UCSD-AML1 (cell line): ENCODE measurements around the gene DERL3.
"Not testable (repeated sequence)": the region's sequence is repeated elsewhere in the genome, so short reads cannot be mapped to it uniquely, and the experiment has no call there.

ENCODE experiments used
- DNase-seq: peaks from one replicate; lab custom pipeline; 2025; ENCODE audit not compliant: unreplicated experiment; lab: John Stamatoyannopoulos, UW

The DERL3 gene

DNA sequence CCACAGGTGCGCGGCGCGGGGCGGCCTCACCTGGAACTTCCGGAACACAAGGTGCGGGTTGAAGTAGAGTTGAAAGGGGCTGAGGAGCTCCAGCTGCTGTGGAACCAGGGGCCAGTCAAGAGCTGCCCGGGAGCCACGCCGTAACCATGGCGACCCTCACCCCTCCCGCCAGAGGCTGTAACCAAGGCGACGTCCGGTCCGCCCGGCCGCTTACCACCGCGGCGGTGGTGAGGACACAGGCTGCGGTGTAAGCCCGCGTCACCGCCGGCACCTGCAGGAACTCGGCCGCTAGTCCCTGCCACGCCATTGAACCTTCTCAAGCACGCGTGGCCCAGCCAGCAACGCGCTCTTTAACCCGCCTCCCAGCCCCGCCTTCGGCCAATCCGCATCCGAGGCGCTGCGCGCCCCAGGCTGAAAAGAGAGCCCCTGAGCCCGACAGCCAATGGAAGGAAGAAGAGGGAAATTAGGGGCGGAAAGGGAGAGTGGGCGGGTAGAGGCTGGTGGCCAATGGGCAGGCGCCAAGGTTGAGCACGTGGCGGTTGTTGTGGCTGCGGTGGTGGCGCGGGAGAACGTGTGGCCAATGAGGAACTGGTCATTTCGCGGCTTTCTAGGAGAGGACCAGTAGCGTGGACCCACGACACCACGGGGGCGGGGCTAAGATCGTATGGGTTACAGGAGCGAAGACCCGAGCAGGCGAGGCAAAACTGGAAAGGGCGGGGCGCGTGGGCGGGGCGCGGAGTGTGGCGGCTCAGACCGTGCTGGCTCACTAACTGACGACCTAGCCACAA, at the start of gene DERL3:
Gene DERL3 (minus strand): TSS at position 326 of the 788 bp plus-strand sequence. CDS start 19 bp downstream, at position 307.
- peak; percentile 100 for DNase-seq

DNA sequence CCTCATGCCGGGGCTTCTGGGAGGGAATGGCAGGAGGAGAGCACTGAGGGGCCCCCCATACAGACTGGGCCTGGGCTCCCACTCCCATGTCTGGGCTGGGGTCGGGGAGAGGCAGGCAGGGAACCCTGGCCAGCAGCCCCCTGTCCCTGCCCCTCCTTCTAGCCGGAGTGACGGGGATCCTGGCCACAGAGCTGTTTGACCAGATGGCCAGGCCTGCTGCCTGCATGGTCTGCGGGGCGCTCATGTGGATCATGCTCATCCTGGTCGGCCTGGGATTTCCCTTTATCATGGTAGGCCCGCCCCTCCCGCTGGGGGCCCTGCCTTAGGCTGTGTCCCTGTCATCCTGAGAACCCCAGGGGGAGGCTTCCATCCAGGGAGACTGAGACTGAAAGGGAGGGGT, 45.3 kb upstream of the DERL3 start:
- DNase-seq = no peak

DNA sequence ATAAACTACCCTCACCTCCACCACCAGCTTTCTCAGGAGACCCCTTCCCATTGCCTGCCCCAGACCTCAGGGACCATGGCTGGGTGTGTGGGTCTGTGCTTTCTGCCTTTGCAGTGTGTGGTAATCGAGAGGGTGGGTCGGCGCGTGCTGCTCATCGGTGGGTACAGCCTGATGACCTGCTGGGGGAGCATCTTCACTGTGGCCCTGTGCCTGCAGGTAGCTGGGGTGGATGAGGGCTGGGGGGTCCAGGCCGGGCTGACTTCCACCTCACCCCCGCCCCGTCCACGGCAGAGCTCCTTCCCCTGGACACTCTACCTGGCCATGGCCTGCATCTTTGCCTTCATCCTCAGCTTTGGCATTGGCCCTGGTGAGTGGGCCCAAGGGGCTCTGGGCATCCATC, 44.9 kb upstream of the DERL3 start:
- DNase-seq = no peak

DNA sequence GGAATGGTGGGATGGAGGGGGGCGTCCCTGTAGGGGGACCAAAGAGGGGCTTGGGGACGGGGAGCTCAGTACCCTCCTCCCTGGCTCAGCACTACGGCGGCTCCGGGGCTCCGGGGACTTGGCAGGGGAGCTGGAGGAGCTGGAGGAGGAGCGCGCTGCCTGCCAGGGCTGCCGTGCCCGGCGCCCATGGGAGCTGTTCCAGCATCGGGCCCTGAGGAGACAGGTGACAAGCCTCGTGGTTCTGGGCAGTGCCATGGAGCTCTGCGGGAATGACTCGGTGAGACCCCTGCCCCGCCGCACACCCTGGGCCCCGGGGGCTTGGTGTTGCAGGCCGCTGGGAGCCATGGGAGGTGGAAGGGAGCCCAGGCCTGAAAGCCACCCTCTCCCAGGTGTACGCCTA, 43.6 kb upstream of the DERL3 start:
- DNase-seq = no peak

DNA sequence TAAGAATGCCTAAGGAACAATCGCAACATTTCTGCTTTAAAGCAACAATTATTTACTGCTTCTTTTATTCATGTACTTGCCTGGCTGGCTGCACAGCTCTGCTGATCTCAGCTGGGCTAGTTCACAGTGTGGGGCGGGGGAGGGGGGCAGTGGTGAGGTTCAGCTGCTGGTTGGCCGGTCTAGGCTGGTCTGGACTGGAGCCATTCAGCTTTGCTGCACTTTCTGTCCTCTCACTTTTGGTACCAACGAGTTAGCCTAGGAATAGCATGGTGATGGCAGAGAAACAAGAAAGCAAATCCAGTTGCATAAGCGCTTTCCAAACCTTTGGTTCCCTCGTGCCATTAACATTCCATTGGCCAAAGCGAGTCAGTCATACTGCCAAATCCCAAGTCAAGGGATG, 39.4 kb upstream of the DERL3 start:
- no peak for DNase-seq

GRCh38 chr22:23877566-23877965, 38.8 kb upstream of the DERL3 start:
- DNase-seq = no peak

DNA sequence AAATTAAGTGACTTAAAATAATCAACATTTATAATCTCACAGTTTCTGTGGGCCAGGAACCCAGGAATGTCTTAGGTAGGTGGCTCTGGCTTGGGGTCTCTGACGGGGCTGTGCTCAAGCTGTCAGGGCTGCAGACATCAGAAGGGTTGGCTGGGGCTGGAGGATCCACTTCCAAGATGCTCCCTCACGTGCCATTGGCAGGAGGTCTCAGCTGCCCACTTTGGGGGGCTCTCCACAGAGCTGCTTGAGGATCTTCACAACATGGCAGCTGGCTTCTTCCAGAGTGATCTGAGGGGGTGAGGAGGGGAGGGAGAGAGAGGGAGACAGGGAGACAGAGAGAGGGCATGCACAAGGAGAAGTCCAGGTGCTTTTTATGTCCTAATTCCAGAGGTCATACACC, 37.0 kb upstream of the DERL3 start:
- DNase-seq = no peak

DNA sequence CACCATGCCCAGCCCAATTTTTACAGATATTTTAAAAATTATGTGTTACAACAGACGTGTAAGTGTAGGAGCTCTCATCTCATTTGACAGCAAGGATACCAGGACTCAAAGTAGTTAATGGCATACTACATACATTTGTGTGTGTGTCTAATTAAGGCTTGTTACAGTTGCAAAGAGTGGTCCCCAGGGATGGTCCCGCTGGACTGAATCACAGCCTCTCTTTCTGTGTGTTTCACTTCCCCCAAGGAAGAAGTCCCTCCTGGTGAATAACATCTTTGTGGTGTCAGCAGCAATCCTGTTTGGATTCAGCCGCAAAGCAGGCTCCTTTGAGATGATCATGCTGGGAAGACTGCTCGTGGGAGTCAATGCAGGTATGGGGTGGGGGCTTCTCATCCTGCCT, 36.1 kb upstream of the DERL3 start:
- DNase-seq = no peak

DNA sequence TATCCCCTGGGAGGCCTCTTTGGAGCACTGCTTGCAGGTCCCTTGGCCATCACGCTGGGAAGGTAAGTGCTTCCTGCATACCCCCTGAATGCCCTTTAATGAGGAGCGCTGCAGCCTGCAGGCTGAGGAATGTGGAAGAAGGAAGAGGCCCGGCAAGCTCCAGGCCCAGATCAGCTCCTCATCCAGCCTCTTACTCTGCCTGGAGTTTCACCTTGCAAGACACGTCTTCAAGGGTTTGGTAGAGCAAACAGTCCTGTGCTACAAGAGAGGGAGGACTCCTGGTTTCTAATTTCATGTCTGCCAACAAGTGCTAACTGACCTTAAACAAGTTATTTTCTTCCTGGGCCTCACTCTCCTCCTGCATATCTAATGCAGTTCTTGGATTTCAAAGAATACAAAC, 29.8 kb upstream of the DERL3 start:
- DNase-seq = no peak

- DNase-seq = not testable (repeated sequence)
Observed at GRCh38 chr22:23864499-23865154, 25.8 kb upstream of the DERL3 start.

DNA sequence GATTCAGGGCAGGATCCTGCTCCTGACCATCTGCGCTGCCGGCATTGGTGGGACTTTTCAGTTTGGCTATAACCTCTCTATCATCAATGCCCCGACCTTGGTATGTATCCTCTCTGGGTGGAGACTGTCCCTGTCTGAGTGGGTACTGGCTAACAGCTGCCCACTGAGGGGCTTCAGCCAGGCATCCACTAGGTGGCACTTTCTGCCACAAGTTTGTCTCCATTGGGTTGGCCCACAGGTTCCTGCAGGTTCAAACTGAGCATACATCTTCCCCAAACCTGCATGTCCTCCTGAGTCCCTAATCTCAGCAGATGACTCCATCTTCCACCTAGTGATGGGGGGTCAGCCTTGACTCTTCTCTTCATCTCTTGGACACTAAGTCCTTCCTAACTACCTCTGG, 23.3 kb upstream of the DERL3 start:
- DNase-seq = peak; percentile 55

DNA sequence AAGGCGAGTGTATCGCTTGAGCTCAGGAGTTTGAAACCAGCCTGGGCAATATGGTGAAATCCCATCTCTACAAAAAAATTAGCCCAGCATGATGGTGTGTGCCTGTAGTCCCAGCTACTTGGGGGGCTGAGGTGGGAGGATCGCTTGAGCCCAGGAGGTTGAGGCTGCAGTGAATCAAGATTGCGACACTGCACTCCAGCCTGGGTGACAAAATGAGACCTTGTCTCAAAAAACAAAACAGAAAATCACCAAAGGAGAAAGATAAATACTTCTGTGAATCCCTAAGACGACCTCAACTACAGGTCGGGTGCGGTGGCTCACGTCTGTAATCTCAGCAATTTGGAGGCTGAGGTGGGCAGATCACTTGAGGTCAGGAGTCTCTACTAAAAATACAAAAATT, 21.4 kb upstream of the DERL3 start:
- not testable (repeated sequence) for DNase-seq

DNA sequence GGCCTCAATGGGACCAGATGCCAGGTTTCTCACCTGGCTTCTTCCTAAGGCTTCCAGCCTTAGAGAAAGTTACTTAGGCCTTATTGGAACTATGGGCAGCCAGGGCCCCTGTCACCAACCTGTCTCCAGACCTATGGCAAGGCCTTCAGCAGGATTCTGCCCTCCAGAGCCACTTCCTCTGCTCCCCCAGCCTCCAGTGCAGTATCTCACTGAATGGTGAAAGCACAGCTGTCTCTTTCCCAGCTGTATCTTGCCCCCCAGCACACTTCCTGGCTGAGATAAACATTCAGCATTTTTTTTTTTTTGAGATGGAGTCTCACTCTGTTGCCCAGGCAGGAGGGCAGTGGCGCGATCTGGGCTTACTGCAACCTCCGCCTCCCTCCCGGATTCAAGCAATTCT, 20.4 kb upstream of the DERL3 start:
- DNase-seq = no peak

GRCh38 chr22:23858484-23858815, 19.6 kb upstream of the DERL3 start:
- no peak for DNase-seq

DNA sequence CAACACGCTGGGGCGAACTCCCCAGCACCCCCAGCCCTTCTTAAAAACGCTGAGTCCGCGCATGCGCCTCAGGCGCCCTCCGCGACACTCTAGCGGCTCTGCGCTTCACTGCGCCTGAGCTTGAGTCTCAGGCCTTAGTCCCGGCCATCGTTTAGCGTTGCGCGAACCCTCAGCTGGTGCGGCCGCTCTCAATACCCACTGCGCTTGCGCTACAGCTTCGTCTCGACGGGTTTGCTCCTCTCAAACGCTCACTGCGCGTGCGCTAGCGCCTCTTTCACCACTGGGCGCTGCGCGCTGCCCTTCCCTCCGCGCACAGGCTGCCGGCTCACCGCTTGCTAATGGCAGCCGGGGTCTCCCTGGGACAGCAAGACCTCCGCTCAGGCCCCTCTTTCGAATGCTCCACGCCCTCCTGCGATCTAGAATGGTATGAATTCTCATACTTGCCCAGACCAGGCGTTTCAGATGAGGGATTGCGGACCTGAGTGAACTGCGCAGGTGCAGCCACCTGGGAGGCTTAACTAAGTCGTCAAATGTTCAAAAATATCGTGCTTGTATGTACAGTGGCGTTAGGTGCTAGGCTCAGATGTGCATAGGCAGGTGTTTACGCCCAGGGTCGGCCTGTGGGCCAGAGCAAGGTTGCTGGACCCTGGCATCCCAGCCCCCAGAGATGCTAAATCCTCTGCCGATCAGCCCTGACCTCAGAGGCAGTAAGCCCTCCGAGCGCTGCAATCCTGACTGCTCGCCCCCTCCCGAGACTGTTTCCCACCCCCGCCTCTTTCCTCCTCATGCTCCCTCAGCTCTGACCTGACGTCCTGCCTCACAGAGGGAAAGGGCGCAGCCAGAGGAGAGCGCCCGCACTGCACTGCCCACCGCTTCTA, 19.0 kb upstream of the DERL3 start, which contains the start of gene SLC2A11:
Gene SLC2A11 (plus strand): TSS at position 270 of the 878 bp plus-strand sequence. CDS start 125 bp downstream, at position 395.
- peak; percentile 97 for DNase-seq

- no peak for DNase-seq
Observed at GRCh38 chr22:23856721-23857605, 18.2 kb upstream of the DERL3 start.

DNA sequence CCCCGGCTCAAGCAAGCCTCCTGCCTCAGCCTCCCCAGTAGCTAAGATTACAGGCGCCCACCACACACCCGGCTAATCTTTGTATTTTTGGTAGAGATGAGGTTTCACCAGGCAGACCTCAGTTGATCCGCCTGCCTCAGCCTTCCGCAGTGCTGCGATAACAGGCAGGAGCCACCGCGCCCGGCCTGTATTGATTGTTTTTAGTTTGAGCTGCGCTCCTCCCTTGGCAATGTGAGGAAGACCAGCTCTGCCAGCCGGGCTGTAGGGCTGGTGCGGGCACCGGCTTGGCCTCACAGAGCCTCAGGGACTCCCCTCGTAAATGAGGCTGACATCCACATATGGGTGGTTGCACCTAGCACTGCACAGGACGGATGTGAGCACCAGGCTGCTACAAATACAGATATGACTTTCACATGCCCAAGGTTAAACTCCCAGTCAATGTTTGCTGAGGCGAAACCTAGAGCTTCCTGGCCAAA, 11.4 kb upstream of the DERL3 start:
- no peak for DNase-seq

DNA sequence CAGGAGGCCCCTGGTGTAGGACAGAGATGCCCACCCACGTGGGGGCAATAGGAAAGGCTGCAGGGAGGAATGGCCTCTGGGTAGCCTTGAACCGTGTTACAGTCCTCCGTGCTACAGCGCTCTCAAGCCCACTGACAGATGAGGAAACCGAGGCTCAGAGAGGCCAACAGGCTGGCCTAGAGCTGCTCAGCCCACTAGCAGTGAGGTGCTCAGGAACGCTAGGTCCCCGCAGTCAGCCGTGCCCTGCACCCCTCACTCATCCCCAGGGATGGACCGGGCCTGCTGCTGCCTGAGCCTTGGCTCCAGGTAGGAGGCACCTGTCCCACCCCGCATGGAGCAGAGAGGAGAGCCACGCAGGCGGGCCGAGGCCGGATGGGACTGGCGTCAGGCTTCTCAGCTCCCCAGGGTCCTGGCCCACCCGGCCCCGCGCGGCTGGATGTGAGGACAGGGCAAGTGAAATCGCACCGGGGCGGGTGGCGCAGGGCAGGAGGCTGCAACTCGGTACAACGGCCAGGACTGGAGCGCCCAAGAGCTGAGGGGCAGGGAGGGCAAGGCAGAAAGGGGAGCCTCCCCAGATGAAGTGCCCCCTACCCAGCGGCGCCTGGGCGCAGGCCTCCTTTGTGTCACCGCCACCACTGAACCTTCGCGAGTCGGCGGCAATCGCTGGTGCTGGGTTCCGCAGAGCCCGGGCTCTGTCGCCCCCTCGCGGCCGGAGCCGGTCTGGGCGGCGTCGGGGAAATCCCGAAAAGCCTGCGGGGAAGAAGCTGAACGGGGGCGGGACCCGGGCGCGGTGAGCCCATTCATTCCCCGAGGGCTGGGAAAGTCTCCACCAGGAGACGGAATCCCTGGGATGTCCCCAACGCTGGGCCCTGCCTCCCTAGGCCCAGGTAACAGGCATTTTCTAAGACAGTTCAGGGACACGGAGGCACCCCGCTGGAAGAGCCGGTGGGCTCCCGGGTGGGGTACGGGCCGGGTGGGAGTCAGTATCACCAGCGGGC, 10.5 kb upstream of the DERL3 start:
- peak; percentile 83 for DNase-seq
